Naive B cell (primary cell): ENCODE results near the gene TXNRD2. TPM values are rescaled to one million over a fixed set of nuclear protein-coding genes. Genes with fewer than 3 reads are reported as not detected.
A peak's percentile ranks its signal among the peaks of the same experiment; 100 is the strongest.

Source experiments
- ATAC-seq, 2 donors: fragments of 150-1000 bp; cut with Tn5 transposase; 2 replicates each; pipeline ENCODE4 v1.10.0; 2021; ENCODE audit warnings: low read depth in 2 of 2, mild to moderate bottlenecking in 2 of 2, moderate library complexity in 2 of 2
- DNase-seq: peaks from one replicate; pipeline ENCODE4 v3.0.0; 2022
- H3K27ac Mint-ChIP-seq, 6 donors: one replicate each; pipeline ENCODE4 v1.8.0; 2020 to 2022; ENCODE audit warnings: mild to moderate bottlenecking in 6 of 6, mixed read lengths in 6 of 6, moderate library complexity in 5 of 6, inconsistent platforms in 2 of 6
- H3K27me3 Mint-ChIP-seq, 3 donors: one replicate each; pipeline ENCODE4 v1.8.0; 2021 to 2022; ENCODE audit warnings: mixed read lengths in 3 of 3, mild to moderate bottlenecking in 1 of 3
- H3K36me3 Mint-ChIP-seq, 2 donors: one replicate each; pipeline ENCODE4 v1.8.0; 2020 to 2022; ENCODE audit warnings: mixed read lengths in 2 of 2, inconsistent platforms in 1 of 2, mild to moderate bottlenecking in 1 of 2
- H3K4me1 Mint-ChIP-seq, 3 donors: one replicate each; pipeline ENCODE4 v1.8.0; 2020 to 2022; ENCODE audit warnings: mixed read lengths in 3 of 3, inconsistent platforms in 1 of 3, mild to moderate bottlenecking in 1 of 3, moderate library complexity in 1 of 3
- H3K4me3 Mint-ChIP-seq, 8 donors: one replicate each; pipeline ENCODE4 v1.8.0; 2020 to 2022; ENCODE audit warnings: mild to moderate bottlenecking in 8 of 8, mixed read lengths in 8 of 8, moderate library complexity in 8 of 8, inconsistent platforms in 2 of 8
- H3K9me3 Mint-ChIP-seq, 7 donors: one replicate each; pipeline ENCODE4 v1.8.0; 2020 to 2022; ENCODE audit warnings: mixed read lengths in 7 of 7, mild to moderate bottlenecking in 5 of 7, inconsistent platforms in 2 of 7, moderate library complexity in 1 of 7
- polyA plus RNA-seq, 6 donors: library from polyadenylated mRNA; unstranded; fragments of 300-500 nt; fragmentation: Illumina TruSeq; gene quantifications; one replicate each; pipeline ENCODE4 v1.2.3, GENCODE V29; 2021; ENCODE audit warnings: low read depth in 6 of 6

TXNRD2 gene
- polyA plus RNA-seq, 6 donors from 2014 or later = 8.1 to 14.7 (median 10.1) TPM

GRCh38 chr22:19976671-19977070 is 35.1 kb upstream of the TXNRD2 start:
- Mint-ChIP-seq H3K4me1 (peaks cover 9 to 20% (median 9%) of the 10 kb centered on the region in 3 donors), H3K27ac (no peak overlapping the region), H3K27me3 (peaks cover 0 to 13% (median 0%) of the 10 kb centered on the region in 3 donors), H3K36me3 (no peaks in the 10 kb centered on the region), H3K4me3 (no peak overlapping the region), H3K9me3 (peaks cover 0 to 1% (median 0%) of the 10 kb centered on the region in 7 donors)
- ATAC-seq (no peak), DNase-seq (no peak)

- Mint-ChIP-seq H3K9me3 (peaks cover 0 to 1% (median 0%) of the 10 kb centered on the region in 7 donors), H3K4me1 (peaks cover 13 to 23% (median 14%) of the 10 kb centered on the region in 3 donors), H3K27ac (peak overlapping the region in 2 of 6 donors; percentile 3 to 53), H3K27me3 (peaks cover 0 to 13% (median 0%) of the 10 kb centered on the region in 3 donors), H3K4me3 (no peak overlapping the region), H3K36me3 (no peaks in the 10 kb centered on the region)
- ATAC-seq = no peak
- no peak for DNase-seq
Observed at GRCh38 chr22:19975707-19976035, 34.1 kb upstream of the TXNRD2 start.

- no peaks in the 10 kb centered on the region for H3K36me3 Mint-ChIP-seq
- H3K9me3 Mint-ChIP-seq = peaks cover 0 to 1% (median 0%) of the 10 kb centered on the region in 7 donors
- ATAC-seq = no peak
- H3K27me3 Mint-ChIP-seq = peaks cover 0 to 13% (median 0%) of the 10 kb centered on the region in 3 donors
- peaks cover 14 to 27% (median 18%) of the 10 kb centered on the region in 3 donors for H3K4me1 Mint-ChIP-seq
- peak overlapping the region in 3 of 6 donors; percentile 38 to 63 (median 53) for H3K27ac Mint-ChIP-seq
- no peak for DNase-seq
- H3K4me3 Mint-ChIP-seq = peak overlapping the region in 1 of 8 donors; percentile 79
Observed at GRCh38 chr22:19974935-19975706, 33.5 kb upstream of the TXNRD2 start.

- H3K27me3 Mint-ChIP-seq = peaks cover 0 to 13% (median 0%) of the 10 kb centered on the region in 3 donors
- ATAC-seq (peak; percentile 53 to 62), DNase-seq (no peak)
- H3K9me3 Mint-ChIP-seq = peaks cover 0 to 1% (median 0%) of the 10 kb centered on the region in 7 donors
- no peak overlapping the region for H3K4me3 Mint-ChIP-seq
- peak overlapping the region in 1 of 6 donors; percentile 53 for H3K27ac Mint-ChIP-seq
- H3K4me1 Mint-ChIP-seq = peaks cover 14 to 27% (median 18%) of the 10 kb centered on the region in 3 donors
- no peaks in the 10 kb centered on the region for H3K36me3 Mint-ChIP-seq
Observed at GRCh38 chr22:19974268-19974861, 32.7 kb upstream of the TXNRD2 start.

- peaks cover 0 to 13% (median 0%) of the 10 kb centered on the region in 3 donors for H3K27me3 Mint-ChIP-seq
- peaks cover 14 to 27% (median 18%) of the 10 kb centered on the region in 3 donors for H3K4me1 Mint-ChIP-seq
- no peaks in the 10 kb centered on the region for H3K36me3 Mint-ChIP-seq
- DNase-seq = no peak
- H3K9me3 Mint-ChIP-seq = peaks cover 0 to 1% (median 0%) of the 10 kb centered on the region in 7 donors
- no peak for ATAC-seq
- H3K27ac Mint-ChIP-seq = no peak overlapping the region
- H3K4me3 Mint-ChIP-seq = peak overlapping the region in 1 of 8 donors; percentile 41
Observed at GRCh38 chr22:19973551-19974267, 32.1 kb upstream of the TXNRD2 start.

- Mint-ChIP-seq H3K4me1 (peaks cover 14 to 27% (median 18%) of the 10 kb centered on the region in 3 donors), H3K4me3 (no peak overlapping the region)
- ATAC-seq = no peak
Observed at GRCh38 chr22:19972652-19973550, 31.3 kb upstream of the TXNRD2 start.

GRCh38 chr22:19972251-19972650 is 30.6 kb upstream of the TXNRD2 start:
- peaks cover 14 to 27% (median 18%) of the 10 kb centered on the region in 3 donors for H3K4me1 Mint-ChIP-seq
- H3K27ac Mint-ChIP-seq = no peak overlapping the region
- H3K36me3 Mint-ChIP-seq = no peaks in the 10 kb centered on the region
- no peak overlapping the region for H3K4me3 Mint-ChIP-seq
- no peak for ATAC-seq
- H3K9me3 Mint-ChIP-seq = peaks cover 0 to 1% (median 0%) of the 10 kb centered on the region in 7 donors
- peaks cover 0 to 13% (median 0%) of the 10 kb centered on the region in 3 donors for H3K27me3 Mint-ChIP-seq
- no peak for DNase-seq

More at GRCh38 chr22:19972652-19973550, 31.3 kb upstream of the TXNRD2 start:
- H3K36me3 Mint-ChIP-seq = no peaks in the 10 kb centered on the region
- no peak overlapping the region for H3K27ac Mint-ChIP-seq
- H3K9me3 Mint-ChIP-seq = peaks cover 0 to 1% (median 0%) of the 10 kb centered on the region in 7 donors
- H3K27me3 Mint-ChIP-seq = peaks cover 0 to 13% (median 0%) of the 10 kb centered on the region in 3 donors
- no peak for DNase-seq

- Mint-ChIP-seq H3K36me3 (no peaks in the 10 kb centered on the region), H3K4me3 (no peak overlapping the region), H3K27ac (no peak overlapping the region), H3K27me3 (peaks cover 0 to 13% (median 0%) of the 10 kb centered on the region in 3 donors), H3K9me3 (peaks cover 0 to 1% (median 0%) of the 10 kb centered on the region in 7 donors), H3K4me1 (peaks cover 14 to 27% (median 18%) of the 10 kb centered on the region in 3 donors)
- no peak for DNase-seq
- no peak for ATAC-seq
Observed at GRCh38 chr22:19971276-19972124, 29.9 kb upstream of the TXNRD2 start.

- Mint-ChIP-seq H3K27me3 (peaks cover 0 to 12% (median 0%) of the 10 kb centered on the region in 3 donors), H3K36me3 (no peaks in the 10 kb centered on the region), H3K27ac (peak overlapping the region in 1 of 6 donors; percentile 80), H3K9me3 (peaks cover 0 to 1% (median 0%) of the 10 kb centered on the region in 7 donors), H3K4me1 (peaks cover 14 to 27% (median 18%) of the 10 kb centered on the region in 3 donors), H3K4me3 (peak overlapping the region in 1 of 8 donors; percentile 62)
- peak; percentile 67 for DNase-seq
- ATAC-seq = peak; percentile 79 to 82
Observed at GRCh38 chr22:19970479-19971275, 29.1 kb upstream of the TXNRD2 start.

GRCh38 chr22:19970031-19970478 is 28.4 kb upstream of the TXNRD2 start:
- Mint-ChIP-seq H3K27me3 (peaks cover 0 to 6% (median 0%) of the 10 kb centered on the region in 3 donors), H3K4me3 (no peak overlapping the region), H3K9me3 (no peaks in the 10 kb centered on the region), H3K4me1 (peaks cover 9 to 21% (median 13%) of the 10 kb centered on the region in 3 donors), H3K36me3 (no peaks in the 10 kb centered on the region), H3K27ac (peak overlapping the region in 1 of 6 donors; percentile 80)
- no peak for ATAC-seq
- no peak for DNase-seq
